HEK293 (cell line): ENCODE measurements around the gene CATSPERD.

ENCODE experiments used
- CTCF ChIA-PET: fragments of 350-600 bp; formaldehyde crosslinking; extraction: SDS; loops from one replicate; lab custom pipeline; 2021; ENCODE audit warnings: antibody characterized with exemption; lab: Yijun Ruan, JAX
- POLR2A ChIA-PET: fragments of 300-600 bp; formaldehyde crosslinking; extraction: SDS; loops from one replicate; lab custom pipeline; 2020; ENCODE audit warnings: antibody characterized with exemption, inconsistent platforms; lab: Yijun Ruan, JAX
- H3K27ac ChIP-seq: fragments of 200-500 bp; sonication (Bioruptor generic); 2 replicates; pipeline ENCODE4 v1.5.1; 2014; ENCODE audit warnings: low read depth, low read length, control low read depth, inconsistent platforms; ENCODE audit errors: extremely low read depth
- H3K36me3 ChIP-seq, 2 experiments: fragments of 200-500 bp in 1 of 2; sonication (Bioruptor generic) in 1 of 2; 1 replicate in 1 of 2; 2 replicates in 1 of 2; pipeline ENCODE4 v1.5.1; 2014 to 2017; ENCODE audit warnings: inconsistent platforms in 2 of 2, low read length in 2 of 2; ENCODE audit not compliant: control insufficient read depth in 2 of 2, insufficient read depth in 1 of 2
- H3K4me1 ChIP-seq: fragments of 200-500 bp; sonication (Bioruptor generic); 2 replicates; pipeline ENCODE4 v1.5.1; 2014; ENCODE audit warnings: mild to moderate bottlenecking, low read length, inconsistent platforms; ENCODE audit not compliant: control insufficient read depth, insufficient read depth
- H3K4me3 ChIP-seq: 2 replicates; pipeline ENCODE4 v1.5.1; 2011; ENCODE audit warnings: low read depth, mild to moderate bottlenecking, control low read depth, low read length, moderate library complexity
- H3K9me3 ChIP-seq: fragments of 200-500 bp; sonication (Bioruptor generic); 2 replicates; pipeline ENCODE4 v1.5.1; 2014; ENCODE audit warnings: low read depth, low read length, inconsistent platforms; ENCODE audit not compliant: control insufficient read depth, insufficient read depth
- KLF1 ChIP-seq: fragments of 450-650 bp; formaldehyde crosslinking; IDR thresholded peaks from 2 replicates; pipeline ENCODE4 v1.5.1; 2016; ENCODE audit warnings: missing biosample characterization, missing genetic modification characterization
- REPIN1 ChIP-seq: fragments of 450-650 bp; formaldehyde crosslinking; IDR thresholded peaks from 2 replicates; pipeline ENCODE4 v1.5.1; 2017; ENCODE audit warnings: missing biosample characterization, missing genetic modification characterization, low read depth
- ZBTB7A ChIP-seq: fragments of 450-650 bp; formaldehyde crosslinking; IDR thresholded peaks from 2 replicates; pipeline ENCODE4 v1.5.1; 2016; ENCODE audit warnings: low read depth, missing biosample characterization, missing genetic modification characterization
- ZFP69B ChIP-seq: fragments of 450-650 bp; formaldehyde crosslinking; IDR thresholded peaks from 2 replicates; pipeline ENCODE4 v1.5.1; 2016; ENCODE audit warnings: missing biosample characterization, missing genetic modification characterization
- ZNF112 ChIP-seq: fragments of 450-650 bp; formaldehyde crosslinking; IDR thresholded peaks from 2 replicates; pipeline ENCODE4 v1.5.0; 2017; ENCODE audit warnings: missing biosample characterization, missing genetic modification characterization
- ZNF169 ChIP-seq: fragments of 450-650 bp; formaldehyde crosslinking; IDR thresholded peaks from 2 replicates; pipeline ENCODE4 v1.5.1; 2016; ENCODE audit warnings: missing biosample characterization, missing genetic modification characterization
- ZNF521 ChIP-seq: fragments of 450-650 bp; formaldehyde crosslinking; IDR thresholded peaks from 2 replicates; pipeline ENCODE4 v1.5.1; 2017; ENCODE audit warnings: missing biosample characterization, mild to moderate bottlenecking, missing genetic modification characterization
- ZNF544 ChIP-seq: fragments of 450-650 bp; formaldehyde crosslinking; IDR thresholded peaks from 2 replicates; pipeline ENCODE4 v1.5.0; 2017; ENCODE audit warnings: missing biosample characterization, missing genetic modification characterization
- ZNF624 ChIP-seq: fragments of 450-650 bp; formaldehyde crosslinking; IDR thresholded peaks from 2 replicates; pipeline ENCODE4 v1.5.1; 2017; ENCODE audit warnings: missing biosample characterization, missing genetic modification characterization
- TF ChIP-seq, protein P1 (sequence below): fragments of 450-650 bp; formaldehyde crosslinking; IDR thresholded peaks from 2 replicates; pipeline ENCODE4 v1.5.1; 2016; ENCODE audit warnings: missing biosample characterization, missing genetic modification characterization
- TF ChIP-seq, protein P2 (sequence below): fragments of 450-650 bp; formaldehyde crosslinking; IDR thresholded peaks from 2 replicates; pipeline ENCODE4 v1.5.1; 2016; ENCODE audit warnings: missing biosample characterization, missing genetic modification characterization
- TF ChIP-seq, protein P3 (sequence below): fragments of 450-650 bp; formaldehyde crosslinking; conservative IDR thresholded peaks from 2 replicates; pipeline ENCODE4 v1.5.1; 2016; ENCODE audit warnings: low read depth, missing biosample characterization, missing genetic modification characterization
- TF ChIP-seq, protein P4 (sequence below): fragments of 450-650 bp; formaldehyde crosslinking; IDR thresholded peaks from 2 replicates; pipeline ENCODE4 v1.5.1; 2016; ENCODE audit warnings: missing biosample characterization, missing genetic modification characterization

Gene CATSPERD

DNA sequence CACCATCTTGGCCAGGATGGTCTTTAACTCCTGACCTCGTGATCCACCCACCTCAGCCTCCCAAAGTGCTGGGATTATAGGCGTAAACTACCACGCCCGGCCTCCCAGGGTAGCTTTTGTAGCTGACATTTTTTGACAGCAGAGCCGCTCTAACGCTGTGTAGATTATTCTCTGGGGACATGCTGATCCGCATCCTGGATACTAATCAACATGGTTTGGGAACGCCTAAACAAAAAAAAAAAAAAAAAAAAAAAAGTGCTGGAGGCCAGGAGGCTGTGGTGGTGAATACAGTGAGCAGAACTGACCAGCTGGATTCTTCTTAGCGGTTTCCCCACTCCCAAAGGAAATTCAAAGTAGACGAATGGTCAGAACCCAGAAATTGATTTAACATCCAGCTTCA is 5.6 kb upstream of the CATSPERD start:
- Histone ChIP-seq H3K36me3 (peaks cover 37 to 56% of the 10 kb centered on the region in 2 experiments; a peak in 2 of 3 replicates), H3K4me3 (no peak overlapping the region), H3K9me3 (no peaks in the 10 kb centered on the region), H3K4me1 (peaks cover 12% of the 10 kb centered on the region; the same call in 1 of the 2 replicates), H3K27ac (no peak overlapping the region)
- no peak for TF ChIP-seq REPIN1
- no peak for TF ChIP-seq ZNF112 (tag by site-specific recombination)
- peak; percentile 29; the same call in 1 of the 2 replicates for TF ChIP-seq KLF1 (tag by site-specific recombination)
- TF ChIP-seq, protein P1, sequence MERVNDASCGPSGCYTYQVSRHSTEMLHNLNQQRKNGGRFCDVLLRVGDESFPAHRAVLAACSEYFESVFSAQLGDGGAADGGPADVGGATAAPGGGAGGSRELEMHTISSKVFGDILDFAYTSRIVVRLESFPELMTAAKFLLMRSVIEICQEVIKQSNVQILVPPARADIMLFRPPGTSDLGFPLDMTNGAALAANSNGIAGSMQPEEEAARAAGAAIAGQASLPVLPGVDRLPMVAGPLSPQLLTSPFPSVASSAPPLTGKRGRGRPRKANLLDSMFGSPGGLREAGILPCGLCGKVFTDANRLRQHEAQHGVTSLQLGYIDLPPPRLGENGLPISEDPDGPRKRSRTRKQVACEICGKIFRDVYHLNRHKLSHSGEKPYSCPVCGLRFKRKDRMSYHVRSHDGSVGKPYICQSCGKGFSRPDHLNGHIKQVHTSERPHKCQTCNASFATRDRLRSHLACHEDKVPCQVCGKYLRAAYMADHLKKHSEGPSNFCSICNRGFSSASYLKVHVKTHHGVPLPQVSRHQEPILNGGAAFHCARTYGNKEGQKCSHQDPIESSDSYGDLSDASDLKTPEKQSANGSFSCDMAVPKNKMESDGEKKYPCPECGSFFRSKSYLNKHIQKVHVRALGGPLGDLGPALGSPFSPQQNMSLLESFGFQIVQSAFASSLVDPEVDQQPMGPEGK, result no peak
- TF ChIP-seq ZNF544 (tag by site-specific recombination), result no peak
- TF ChIP-seq ZNF169 (tag by site-specific recombination), result no peak
- no peak for TF ChIP-seq ZNF624 (tag by site-specific recombination)
- ChIA-PET CTCF (interaction anchor here (0.6 to 1.2 kb wide), 6 partner anchors 25 to 1363 kb away, joined by 3 to 5 read pairs (median 4); partner anchors contain the start of gene RPL36), POLR2A (interaction anchor here (1.2 kb wide), 1 partner anchor 25 kb away, joined by 3 read pairs; the partner anchor contains the start of gene RPL36)

DNA sequence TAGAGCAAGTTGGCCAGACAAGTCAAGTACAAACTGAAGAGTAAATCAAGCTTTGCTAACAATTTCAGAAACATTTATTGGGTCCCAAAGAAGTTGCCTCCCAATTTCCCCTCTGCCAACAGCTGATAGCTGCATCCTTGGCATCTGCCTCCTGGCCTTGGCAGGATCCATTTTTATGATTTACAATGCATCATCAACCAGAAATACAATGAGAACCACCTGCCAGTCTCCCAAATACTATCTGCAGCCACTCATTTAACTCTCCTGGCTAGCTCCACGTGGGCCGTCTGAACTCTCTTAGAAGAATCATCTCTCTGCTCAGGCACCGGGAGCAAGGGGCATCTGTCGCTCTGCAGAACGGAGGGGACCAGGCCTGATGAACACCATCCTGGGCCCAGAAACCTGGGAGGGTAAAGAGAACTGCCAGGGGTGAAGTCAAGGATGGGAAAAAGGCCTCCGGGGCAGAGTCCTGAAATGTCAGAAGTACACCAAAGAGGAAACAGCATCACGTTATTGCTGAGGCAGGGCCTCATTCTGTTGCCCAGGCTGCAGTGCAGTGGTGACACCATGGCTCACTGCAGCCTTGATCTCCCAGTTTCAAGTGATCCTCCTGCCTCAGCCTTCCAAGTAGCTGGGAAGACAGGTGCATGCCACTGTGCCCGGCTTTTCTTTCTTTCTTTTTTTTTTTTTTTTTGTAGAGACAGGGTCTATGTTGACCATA is 3.1 kb upstream of the CATSPERD start:
- TF ChIP-seq ZNF521 (no peak), ZFP69B (tag by site-specific recombination) (no peak)
- H3K9me3 ChIP-seq, result no peaks in the 10 kb centered on the region
- CTCF ChIA-PET, result interaction anchor here (0.7 to 1.6 kb wide), 3 partner anchors 11 to 72 kb away, joined by 3 to 6 read pairs (median 3); no protein-coding TSS in a partner anchor
- POLR2A ChIA-PET, result interaction anchor here (0.6 to 4.1 kb wide), 4 partner anchors 9 to 35 kb away, joined by 4 to 62 read pairs (median 8); partner anchors contain the start of gene RPL36
- peaks cover 12% of the 10 kb centered on the region; the same call in 1 of the 2 replicates for H3K4me1 ChIP-seq
- H3K36me3 ChIP-seq, result peaks cover 28 to 34% of the 10 kb centered on the region in 2 experiments; a peak in 2 of 3 replicates
- no peak overlapping the region; the same call in 1 of the 2 replicates for H3K27ac ChIP-seq
- H3K4me3 ChIP-seq, result no peak overlapping the region

DNA sequence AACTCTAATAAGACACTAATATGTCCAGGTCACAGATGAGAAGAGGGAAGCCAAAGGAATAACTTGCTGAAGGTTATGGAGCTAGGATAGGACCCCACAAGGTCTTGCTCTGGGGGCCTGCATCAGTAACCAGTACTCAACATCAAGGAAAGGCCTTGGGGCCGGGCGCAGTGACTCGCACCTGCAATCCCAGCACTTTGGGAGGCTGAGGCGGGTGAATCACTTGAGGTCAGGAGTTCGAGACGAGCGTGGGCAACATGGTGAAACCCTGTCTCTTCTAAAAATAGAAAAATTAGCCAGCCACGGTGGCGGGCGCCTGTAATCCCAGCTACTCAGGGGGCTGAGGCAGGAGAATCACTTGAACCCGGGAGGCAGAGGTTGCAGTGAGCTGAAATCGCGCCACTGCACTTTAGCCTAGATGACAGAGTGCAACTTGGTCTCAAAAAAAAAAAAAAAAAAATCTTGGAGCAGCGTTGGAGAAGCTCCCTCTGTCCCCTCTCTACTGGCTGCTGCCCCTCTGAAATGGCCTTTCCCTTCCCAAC is 2.3 kb upstream of the CATSPERD start:
- H3K9me3 ChIP-seq, result no peaks in the 10 kb centered on the region
- ChIA-PET POLR2A (interaction anchor here (0.5 to 4.1 kb wide), 12 partner anchors 10 to 1359 kb away, joined by 3 to 62 read pairs (median 4); partner anchors contain the start of genes DUS3L, NDUFA11 and RPL36), CTCF (interaction anchor here (0.9 to 1.6 kb wide), 5 partner anchors 12 to 72 kb away, joined by 3 to 7 read pairs (median 3); partner anchors contain the start of gene RPL36)
- peak overlapping the region; percentile 80 for H3K27ac ChIP-seq
- peaks cover 12% of the 10 kb centered on the region; the same call in 1 of the 2 replicates for H3K4me1 ChIP-seq
- peak overlapping the region; percentile 68 for H3K4me3 ChIP-seq
- peaks cover 22 to 27% of the 10 kb centered on the region in 2 experiments; a peak in 2 of 3 replicates for H3K36me3 ChIP-seq
- TF ChIP-seq, protein P2, sequence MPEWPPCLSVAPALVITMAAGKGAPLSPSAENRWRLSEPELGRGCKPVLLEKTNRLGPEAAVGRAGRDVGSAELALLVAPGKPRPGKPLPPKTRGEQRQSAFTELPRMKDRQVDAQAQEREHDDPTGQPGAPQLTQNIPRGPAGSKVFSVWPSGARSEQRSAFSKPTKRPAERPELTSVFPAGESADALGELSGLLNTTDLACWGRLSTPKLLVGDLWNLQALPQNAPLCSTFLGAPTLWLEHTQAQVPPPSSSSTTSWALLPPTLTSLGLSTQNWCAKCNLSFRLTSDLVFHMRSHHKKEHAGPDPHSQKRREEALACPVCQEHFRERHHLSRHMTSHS (tag by site-specific recombination), result no peak; the same call in 1 of the 2 replicates
- TF ChIP-seq, protein P1, result no peak
- no peak for TF ChIP-seq ZBTB7A (tag by site-specific recombination)
- TF ChIP-seq, protein P3, sequence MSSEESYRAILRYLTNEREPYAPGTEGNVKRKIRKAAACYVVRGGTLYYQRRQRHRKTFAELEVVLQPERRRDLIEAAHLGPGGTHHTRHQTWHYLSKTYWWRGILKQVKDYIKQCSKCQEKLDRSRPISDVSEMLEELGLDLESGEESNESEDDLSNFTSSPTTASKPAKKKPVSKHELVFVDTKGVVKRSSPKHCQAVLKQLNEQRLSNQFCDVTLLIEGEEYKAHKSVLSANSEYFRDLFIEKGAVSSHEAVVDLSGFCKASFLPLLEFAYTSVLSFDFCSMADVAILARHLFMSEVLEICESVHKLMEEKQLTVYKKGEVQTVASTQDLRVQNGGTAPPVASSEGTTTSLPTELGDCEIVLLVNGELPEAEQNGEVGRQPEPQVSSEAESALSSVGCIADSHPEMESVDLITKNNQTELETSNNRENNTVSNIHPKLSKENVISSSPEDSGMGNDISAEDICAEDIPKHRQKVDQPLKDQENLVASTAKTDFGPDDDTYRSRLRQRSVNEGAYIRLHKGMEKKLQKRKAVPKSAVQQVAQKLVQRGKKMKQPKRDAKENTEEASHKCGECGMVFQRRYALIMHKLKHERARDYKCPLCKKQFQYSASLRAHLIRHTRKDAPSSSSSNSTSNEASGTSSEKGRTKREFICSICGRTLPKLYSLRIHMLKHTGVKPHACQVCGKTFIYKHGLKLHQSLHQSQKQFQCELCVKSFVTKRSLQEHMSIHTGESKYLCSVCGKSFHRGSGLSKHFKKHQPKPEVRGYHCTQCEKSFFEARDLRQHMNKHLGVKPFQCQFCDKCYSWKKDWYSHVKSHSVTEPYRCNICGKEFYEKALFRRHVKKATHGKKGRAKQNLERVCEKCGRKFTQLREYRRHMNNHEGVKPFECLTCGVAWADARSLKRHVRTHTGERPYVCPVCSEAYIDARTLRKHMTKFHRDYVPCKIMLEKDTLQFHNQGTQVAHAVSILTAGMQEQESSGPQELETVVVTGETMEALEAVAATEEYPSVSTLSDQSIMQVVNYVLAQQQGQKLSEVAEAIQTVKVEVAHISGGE (tag by site-specific recombination), result no peak
- TF ChIP-seq, protein P4, sequence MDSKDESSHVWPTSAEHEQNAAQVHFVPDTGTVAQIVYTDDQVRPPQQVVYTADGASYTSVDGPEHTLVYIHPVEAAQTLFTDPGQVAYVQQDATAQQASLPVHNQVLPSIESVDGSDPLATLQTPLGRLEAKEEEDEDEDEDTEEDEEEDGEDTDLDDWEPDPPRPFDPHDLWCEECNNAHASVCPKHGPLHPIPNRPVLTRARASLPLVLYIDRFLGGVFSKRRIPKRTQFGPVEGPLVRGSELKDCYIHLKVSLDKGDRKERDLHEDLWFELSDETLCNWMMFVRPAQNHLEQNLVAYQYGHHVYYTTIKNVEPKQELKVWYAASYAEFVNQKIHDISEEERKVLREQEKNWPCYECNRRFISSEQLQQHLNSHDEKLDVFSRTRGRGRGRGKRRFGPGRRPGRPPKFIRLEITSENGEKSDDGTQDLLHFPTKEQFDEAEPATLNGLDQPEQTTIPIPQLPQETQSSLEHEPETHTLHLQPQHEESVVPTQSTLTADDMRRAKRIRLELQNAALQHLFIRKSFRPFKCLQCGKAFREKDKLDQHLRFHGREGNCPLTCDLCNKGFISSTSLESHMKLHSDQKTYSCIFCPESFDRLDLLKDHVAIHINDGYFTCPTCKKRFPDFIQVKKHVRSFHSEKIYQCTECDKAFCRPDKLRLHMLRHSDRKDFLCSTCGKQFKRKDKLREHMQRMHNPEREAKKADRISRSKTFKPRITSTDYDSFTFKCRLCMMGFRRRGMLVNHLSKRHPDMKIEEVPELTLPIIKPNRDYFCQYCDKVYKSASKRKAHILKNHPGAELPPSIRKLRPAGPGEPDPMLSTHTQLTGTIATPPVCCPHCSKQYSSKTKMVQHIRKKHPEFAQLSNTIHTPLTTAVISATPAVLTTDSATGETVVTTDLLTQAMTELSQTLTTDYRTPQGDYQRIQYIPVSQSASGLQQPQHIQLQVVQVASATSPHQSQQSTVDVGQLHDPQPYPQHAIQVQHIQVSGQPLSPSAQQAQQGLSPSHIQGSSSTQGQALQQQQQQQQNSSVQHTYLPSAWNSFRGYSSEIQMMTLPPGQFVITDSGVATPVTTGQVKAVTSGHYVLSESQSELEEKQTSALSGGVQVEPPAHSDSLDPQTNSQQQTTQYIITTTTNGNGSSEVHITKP (tag by site-specific recombination), result peak; percentile 99
